Stimulated activated CD4-positive, alpha-beta T cell treated with anti-CD3 and anti-CD28 coated beads, Interleukin-4, amount 100 ng/mL, for 24 hours (primary cell): ENCODE data around the gene KCNJ11.

Experiments
- DNase-seq: peaks from one replicate; pipeline ENCODE4 v3.0.0-alpha.2; 2020

Gene KCNJ11

DNA sequence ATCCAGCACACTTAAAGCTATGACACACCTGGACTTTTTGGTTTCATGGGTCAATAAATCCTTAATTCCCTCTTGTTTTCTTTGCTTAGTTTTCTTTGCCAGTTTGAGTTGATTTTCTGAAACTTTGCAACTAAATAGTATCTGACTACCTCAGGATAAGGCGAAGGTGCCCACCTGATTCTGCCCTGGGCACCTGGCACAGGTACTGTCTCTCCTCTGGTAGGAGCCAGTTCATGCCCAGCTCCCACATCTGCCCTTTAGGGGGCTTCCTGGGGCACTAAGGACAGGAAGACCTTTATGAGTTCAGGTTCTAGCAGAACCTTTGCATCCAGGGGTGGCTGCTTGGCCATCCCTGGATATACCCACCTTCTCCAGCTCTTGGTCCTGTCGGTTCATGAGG is 19.6 kb upstream of the KCNJ11 start:
- no peak for DNase-seq

DNA sequence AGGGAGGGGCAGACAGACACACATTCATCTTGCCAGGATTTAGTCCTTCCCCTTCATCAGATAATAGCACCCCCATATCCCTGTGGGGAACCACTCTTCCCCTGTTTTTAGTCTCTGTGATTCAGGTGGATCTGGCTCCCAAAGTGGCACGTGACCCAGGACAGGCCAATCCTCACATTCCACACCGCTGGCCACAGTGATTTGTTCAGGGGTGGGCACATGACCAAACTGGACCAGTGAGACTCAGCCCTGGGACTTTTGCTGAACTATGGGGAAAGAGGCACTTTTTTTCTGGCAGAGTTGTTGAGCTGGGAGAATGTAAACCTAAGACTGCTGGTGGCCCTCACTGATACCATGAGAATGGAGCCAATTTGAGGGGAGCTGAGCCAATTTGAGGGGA is 19.1 kb upstream of the KCNJ11 start:
- DNase-seq: no peak

DNA sequence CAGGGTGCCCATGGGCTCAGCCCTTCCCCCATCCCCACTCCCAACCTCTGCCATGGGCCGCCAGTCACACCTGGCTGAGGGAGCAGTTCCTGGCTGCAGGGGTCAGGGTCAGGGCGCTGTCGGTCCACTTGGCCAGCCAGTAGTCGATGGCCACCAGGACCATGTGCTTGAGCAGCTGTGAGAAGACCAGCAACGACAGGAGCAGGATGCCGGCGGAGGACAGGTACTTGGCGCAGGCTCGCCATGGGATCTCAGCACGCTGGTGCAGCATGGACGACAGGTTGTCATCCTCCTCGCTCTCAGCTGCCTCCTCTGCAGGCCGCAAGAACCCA is 18.3 kb upstream of the KCNJ11 start:
- DNase-seq: no peak

DNA sequence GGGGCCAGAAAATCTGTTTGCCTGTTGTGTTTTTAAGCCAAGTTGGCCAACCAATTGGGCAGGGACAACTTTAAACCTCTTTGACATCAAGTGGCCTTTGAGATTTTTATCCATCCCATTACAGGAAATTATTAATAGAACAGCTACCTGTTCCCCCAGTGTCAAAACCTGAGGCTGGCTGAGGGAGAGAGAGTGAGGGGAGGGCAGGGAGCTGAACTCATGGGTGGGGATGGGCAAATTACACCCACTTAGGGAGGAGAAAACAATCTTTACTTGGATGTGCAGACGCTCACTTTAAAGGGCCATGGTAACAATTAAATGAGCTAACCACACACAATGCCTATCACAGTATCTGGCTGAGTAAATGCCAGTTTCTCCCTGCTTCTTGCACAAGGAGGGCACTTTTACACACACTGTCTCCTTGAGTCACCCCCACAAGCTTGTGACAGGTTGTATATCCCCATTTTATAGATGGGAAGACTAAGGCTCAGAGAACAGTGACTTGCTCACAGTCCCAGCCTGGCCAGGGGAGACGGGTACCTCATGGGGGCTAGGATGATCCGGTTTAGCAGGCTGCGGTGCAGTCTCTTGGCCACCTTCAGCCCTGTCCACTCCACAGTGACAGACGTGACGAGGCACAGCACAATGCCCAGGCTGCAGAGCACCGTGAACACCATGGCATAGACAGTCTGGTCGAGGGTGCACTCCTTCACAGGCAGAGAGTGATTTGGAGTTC is 17.8 kb upstream of the KCNJ11 start:
- DNase-seq: no peak

DNA sequence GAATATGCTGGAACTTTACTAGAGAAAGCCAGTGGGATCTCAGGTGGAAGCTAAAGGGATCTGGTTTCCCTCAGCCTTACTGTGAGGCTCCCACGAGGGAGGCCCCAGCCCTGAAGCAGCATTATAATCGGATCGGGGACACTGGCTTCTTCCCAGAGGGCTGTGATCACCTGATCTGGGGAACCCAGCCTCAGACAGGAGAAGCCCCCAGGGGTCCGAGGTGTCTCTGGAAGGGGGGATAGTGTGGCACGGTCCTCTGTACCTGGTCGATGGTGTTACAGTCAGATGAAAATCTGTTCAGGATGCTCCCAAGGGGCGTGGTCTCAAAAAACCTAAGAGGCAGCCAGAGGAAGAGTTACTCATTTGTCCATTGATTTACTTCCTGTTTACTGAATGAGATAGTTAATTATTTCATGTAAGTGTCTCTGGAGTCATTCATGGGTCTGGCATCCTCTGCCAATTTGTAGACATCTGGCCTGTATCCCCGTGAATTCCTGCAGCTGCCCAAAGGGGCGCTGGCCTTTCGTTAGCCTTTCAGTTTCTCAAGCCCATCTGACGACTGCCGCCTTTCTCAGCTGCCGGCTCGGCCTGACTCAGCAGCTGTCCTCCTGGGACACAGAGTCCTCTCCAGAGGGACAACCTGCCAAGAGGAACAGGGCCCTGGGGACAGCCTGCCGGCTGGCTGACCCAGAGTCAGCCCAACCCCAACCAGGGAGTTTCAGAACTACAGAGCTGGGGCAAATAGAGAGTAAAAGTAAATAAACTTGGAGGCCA is 17.0 kb upstream of the KCNJ11 start:
- no peak for DNase-seq

DNA sequence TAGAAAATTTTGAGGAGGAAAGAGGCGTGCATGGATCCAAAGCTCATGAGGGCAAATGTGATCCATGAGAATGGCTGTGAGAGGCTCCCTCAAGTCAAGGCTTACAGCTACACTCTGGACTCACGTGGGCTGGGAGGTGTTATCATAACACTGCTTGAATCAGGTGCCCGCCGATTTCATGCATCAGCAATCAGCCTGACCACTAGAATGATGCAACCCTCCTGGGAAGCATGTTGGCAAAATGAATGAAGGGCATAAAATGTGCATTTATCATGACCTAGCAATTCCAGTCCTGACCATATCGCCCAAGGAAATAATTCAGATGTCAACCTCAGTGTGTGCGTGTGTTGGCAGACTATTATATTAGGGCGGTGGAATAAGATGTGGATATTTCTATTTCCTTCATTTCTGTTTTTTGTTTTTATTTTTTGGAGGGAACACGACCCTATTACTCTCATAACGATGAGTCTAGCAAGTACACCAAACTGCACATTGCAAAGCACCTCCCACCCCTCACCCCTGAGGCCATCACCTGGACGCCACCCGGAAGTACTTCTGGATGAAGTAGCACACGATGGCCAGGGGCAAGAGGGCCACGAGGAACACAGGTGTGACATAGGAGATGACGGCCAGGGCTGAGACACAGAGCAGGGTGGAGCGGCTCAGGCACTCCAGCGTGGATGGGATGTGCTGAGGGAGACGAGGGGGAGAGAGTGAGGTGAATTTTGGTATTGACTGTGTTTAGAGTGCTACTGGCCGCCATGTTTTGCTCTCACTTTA is 15.7 kb upstream of the KCNJ11 start:
- DNase-seq: no peak

DNA sequence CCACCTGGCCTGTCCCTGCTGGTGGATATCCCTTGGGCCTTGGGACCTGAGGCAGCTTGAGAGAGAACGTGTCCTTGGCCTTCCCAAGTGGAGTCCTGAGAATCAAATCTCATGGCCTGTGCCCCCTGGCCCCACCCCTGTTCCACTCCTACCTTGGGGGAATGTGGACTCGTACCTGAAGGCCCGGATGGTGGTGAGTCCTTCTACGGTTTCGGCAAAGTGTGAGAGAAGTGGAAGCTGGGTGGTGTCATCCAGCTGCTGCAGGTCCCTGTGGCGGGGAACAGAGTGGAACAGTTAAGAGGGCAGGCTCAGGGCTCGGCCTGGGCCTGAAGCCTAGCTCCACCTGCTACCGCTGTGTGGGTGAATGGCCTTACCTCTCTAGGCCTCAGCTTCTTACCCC is 14.0 kb upstream of the KCNJ11 start:
- no peak for DNase-seq

DNA sequence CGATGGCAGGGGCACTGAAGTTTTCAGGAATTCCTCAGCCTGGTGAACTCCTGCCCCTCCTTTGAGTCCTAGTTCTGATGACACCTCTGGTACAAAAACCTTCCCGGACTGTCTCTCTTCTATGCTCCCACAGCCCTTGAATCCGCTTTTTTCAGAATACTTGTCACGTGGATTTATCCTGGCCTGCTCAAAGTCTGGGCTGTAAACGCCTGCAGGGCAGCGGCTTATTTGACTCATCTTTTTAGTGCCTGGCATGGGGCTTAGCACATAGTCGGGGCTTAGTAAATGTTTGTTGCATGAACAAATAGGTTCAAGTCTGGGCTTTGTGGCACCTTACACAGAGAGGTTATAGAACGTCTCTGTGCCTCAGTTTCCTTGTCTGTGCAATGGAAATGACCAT is 13.4 kb upstream of the KCNJ11 start:
- DNase-seq: no peak

DNA sequence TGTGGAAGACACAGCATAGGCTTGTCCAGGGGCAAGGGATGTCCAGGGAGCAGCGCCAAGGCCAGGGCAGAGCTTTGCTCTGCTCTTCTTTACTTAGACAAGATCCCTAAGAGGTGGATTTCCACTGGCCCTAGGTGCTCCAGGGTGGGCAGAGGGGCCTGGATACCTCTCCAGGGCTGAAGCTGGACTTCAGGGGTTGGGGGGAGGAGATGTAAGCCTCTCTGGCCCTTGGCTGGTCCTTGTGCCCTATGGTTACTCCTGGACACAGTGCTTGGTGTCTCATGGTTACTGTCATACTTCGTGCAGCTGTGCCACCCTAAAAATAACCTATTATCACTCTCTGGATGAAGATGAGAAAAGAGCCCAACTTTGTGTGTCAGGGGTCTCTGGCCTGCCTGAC is 12.9 kb upstream of the KCNJ11 start:
- DNase-seq: no peak

DNA sequence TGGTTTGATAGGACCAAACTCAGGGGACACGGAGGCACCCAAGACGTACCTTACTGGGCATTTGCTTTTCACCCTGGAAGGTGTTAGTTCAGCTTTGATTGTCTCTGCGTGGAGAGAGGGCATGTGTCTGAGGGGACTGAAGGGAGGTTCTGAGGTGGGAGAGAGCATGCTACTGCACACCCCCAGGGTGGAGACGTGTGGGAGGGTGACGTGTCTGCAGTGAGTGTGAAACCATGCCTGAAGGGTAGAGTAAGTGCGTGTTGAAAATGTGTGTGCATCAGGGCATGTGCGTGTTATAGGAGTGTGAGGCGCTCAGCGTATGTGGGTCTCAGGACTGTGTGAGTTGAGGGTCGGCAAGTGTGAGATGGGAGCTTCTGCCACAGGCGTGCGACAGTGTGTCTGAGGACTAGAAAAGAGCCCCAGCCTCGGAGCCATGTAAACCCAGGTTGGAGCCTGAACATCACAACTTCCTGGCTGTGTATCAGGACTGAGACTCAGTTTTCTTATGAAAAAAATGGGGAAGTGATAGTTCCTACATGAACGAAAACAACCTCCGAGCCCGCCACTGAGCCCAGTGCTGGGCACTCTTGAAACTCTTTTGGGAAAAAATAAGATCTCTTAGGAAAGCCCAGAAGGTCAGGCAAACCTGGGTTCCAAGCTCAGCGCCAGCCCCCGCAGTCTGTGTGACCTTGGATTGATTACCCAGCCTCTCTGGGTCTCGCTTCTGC is 11.8 kb upstream of the KCNJ11 start:
- no peak for DNase-seq

DNA sequence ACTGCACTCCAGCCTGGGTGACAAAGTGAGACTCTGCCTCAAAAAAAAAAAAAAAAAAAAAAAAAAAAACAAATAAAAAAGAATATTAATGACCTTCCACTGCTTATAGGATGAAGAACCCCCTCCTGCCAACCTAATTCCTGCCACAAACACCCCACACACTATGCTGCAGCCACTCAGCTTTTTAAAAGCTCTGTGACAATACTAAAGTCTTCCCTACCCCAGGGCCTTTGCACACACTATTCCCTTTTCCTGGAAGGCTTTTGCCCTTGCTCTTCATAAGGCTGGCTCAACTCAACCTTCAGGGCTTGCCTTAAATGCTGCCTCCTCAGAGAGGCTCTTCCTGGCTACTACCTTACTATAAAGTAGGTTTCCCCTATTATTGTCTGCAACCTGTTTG is 10.8 kb upstream of the KCNJ11 start:
- no peak for DNase-seq

DNA sequence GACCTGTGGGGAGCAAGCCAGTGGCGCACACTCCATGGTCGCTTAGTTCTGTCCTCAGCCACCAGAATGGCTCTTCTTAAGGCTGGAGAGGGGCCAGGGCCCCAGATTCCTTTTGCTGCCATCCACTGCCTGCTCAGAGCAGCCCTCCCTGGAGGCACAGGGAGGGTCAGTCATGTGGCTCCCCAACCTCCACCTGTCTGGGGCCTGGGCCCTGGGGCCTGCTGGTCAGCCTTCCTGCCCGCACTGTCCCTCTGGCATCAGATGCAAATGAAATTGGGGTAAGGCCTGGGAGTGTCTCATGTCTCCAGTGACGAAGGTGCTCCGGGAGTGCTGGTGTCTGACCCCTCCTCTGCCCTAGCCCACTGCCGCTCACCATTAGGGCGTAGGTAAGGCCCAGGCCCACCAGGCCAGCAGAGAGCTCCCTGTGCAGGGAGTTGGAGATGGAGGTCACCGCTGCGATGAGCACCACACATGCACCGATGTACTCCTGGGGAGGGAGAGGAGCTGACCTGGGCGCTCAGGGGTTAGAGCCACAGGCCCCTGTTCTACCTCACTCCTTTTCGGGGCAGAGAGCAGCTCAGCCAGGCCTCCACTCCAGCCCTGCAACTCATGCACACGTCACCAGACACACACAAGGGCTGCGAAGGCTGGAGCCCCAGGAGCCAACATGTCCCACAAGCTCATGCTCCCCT is 9.0 kb upstream of the KCNJ11 start:
- no peak for DNase-seq

DNA sequence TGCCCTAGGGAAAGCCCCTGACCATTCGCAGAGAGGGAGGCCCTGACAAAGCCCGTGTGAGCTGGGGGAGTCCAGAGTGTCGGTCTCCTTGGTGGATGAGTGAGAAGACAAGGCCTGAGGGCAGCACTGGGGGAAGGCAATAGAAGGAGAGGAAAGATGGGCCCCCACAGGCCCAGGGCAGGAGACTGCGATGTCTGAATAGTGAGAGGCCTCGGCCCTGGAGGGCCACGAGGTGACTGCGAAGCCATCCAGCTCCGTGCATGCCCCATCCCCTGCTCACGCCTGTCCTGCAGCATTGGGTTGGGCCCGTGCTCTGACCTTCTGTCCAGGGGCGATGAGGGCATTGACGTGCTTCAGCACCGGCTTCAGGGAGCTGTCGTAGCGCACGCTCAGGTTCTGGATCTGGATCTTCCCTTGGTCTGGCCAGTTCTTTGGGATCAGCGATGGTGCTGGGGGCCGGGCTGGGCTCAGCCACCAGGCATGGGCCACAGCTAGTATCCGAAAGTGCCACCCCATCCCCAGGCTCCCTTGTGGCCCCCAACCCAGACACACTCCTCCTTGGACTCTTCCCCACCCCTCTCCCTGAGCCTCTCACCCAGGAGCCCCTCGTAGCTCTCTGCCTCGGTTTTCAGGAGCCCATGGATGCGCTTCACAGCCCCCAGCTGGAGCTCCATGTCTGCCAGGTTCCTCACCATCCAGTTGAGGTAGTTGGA is 8.3 kb upstream of the KCNJ11 start:
- no peak for DNase-seq

DNA sequence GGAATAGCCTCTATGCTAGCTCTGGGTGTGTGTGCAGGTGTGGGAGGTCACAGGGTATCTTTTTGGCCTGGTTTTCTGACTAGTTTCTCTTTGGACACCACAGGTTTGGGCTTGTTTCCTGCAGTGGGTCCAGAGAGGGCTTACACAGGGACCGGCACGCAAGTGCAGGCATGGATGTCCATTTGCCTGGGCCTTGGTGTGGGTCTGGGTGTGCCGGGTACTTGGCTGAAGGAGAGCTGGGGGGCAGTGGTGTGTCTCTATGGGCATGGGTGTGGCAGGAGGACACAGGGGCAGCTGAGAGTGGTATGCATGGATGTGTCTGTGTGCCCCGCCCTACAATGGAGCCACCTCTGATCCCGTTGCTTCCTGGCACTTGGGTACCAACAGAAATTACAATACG is 7.5 kb upstream of the KCNJ11 start:
- DNase-seq: no peak

DNA sequence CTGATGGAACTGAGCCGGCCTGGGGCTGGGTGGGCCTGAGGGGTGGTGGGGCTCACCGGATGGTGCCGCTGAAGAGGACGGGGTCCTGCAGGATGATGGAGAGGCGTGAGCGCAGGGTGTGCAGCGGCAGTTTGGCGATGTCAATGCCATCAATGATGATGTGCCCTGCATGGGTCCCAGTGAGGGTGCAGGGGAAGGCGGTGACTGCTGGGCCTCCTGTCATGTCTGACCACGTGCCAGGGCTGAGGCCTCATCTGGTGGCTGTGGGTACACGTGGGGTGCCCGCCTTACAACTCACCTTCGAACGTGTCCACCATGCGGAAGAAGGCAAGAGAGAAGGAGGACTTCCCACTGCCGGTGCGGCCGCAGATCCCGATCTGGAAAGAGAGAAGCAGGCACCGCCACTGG is 7.1 kb upstream of the KCNJ11 start:
- no peak for DNase-seq

DNA sequence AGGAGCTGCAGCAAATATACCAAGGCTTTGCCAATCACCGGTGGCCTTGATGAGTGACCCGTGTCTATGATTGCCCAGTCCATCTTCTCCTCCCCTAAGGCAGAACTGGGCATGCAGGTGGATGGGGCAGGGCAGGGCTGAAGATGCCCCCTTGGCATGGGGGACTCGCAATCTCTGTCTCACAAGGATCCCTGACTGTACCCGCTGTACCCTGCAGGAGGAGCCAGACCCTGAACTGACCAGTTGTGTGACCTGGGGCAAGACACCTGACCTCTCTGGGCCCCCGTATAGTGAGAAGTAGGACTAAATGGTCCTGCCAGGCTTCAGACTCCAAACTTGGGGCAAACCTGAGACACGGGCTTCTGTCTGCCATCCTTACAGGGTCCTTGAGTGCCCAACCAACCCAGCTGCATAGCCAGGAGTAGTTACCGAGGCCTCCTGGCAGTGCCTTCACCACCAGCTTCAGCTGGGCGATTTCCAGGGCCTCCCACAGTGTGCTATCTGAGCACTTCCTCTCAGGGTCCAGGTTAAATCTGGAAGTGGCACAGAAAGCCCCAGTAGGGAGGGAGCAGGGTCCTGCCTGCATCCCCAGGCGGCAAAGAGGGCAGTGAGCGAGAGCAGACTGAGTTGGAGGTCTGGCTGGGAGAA is 6.4 kb upstream of the KCNJ11 start:
- no peak for DNase-seq

DNA sequence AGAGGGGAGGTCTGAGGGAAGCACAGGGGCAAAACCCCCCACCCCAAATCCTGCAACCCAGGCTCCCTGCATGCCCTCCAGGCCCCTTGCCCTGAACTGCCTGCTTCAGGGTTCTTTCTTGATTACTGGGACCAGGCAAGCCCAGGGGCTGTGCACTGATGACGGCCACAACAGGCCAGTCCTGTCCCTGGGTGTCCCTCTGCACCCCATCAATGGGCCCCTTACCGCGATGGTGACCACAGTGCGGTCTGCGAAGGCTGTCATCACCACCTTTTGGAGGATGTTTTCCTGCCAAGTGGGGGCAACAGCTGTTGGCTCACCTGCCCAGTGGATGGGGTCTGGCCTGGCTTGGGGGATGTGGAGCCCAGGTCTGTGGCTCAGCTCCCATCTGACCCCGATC is 5.0 kb upstream of the KCNJ11 start:
- no peak for DNase-seq

DNA sequence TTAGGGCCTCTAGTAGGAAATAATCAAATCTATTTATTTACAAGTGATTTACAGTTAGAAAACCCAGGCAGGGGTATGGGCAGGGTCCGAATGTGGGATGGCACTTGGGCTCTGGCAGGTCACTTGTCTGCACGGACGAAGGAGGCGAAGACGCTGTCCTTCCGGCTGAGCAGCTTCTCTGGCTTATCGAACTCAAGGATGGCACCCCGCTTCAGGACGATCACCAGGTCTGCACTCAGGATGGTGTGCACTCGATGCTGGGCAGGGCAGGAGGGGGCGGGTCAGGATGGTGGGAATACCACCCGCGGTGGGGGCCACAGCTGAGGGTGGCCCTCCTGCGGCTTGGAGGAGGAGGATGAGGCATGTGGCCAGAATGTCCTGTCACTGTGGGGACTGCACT is 4.4 kb upstream of the KCNJ11 start:
- no peak for DNase-seq

DNA sequence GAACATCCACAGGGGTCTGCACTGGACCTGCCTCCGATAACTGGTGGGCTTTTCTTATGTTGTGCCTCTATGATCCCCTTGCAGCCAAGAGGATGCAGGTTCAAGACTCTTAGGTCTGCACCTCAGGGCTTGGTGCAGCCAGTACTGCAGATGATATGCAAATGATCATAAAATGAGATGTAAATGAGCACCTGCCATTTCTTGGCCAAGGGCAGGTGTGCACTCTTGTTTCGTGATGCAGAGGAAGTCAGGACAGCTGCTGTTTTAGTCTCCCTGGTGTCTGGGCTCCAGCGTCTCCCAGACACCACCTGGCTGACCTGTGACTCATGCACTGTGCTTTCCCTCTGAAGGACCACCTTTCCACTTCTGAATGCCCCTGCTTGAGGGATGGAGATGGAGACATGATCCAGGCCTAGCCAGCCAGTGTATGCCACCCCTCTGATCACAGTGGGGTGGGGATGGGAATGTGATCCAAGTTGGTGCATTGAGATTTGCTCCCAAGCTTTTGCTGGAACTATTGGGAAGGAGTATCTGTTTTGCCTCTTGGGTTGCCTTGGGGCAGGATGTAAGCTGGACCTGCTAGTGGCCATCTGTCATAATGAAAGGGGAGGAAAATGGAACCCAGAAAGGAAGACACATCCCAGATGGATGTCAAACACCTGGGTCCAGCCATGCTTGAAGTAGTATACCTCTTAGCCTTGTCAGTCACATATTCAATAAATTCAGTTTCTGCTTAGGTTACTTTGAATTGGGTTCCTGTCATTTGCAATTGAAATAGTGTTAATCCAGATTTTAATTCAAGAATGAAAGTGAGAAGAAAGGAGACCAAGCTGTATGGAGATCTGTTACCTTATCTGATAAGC is 3.3 kb upstream of the KCNJ11 start:
- no peak for DNase-seq

DNA sequence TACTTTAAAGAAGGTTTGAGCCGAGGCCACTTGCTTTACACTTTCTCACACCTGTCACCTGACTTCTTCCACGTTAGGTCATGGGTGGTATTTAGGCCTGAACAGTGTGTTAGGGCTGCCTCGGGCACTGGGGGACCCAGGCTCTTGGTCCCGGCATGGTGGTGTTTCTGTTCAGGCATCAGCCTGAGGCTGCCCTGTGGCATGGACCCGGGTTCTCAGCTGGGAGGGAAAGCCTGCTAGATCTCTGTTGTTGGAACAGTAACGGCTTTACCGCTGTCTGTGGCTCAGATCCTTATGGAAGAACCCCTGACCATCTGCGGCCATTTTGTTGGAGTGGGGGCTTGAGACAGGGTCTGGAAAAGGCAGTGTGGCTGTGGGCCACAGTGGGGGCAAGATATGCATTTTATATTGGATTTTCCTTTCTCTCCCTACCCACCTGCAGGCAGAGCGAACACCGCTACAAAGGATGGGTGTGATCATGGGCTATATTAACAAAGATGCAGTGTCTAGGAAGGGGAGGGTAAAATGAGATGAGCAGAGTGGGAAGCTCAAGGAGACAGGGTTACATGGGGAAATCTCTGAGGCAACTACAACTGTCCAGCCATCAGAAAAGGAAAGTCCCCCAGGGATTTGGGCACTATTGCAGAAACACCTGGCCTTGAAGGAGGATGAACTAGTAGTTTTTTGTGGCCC is 1.6 kb upstream of the KCNJ11 start:
- DNase-seq: no peak
